ENCODE data around the gene DNAH6. TPM values are rescaled to one million over a fixed set of nuclear protein-coding genes. Genes with fewer than 3 reads are reported as not detected.

DNAH6 gene
- total RNA-seq, 2 donors from 2014 or later = 0.85 TPM; not detected in 1

DNA sequence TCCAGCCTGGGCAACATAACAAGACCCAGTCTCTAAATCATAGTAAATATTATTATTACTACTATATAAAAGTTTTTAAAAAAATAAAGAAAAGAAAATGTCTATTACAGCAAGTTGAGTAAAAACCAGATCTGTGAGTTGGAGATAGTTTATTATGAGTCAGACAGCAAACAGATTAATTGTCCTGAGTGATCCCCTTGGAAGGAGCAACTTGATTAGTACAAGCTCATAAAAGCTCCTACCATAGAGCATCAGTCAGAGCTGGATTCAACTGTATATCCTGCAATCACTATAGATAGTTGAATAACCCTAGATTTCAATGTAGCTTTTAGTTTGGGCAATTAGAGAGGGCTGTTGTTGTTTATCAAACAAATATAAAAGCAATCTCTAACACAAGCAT lies 280.5 kb downstream of the DNAH6 start:
- Histone ChIP-seq H3K4me1 (ENCODE audit: control insufficient read depth in 1 of 2, low read depth in 2 of 2) (no peaks in the 10 kb centered on the region), H3K27me3 (replicated peaks; ENCODE audit: insufficient read depth) (no peaks in the 10 kb centered on the region), H3K4me3 (no peak overlapping the region), H3K27ac (no peak overlapping the region), H3K36me3 (no peaks in the 10 kb centered on the region), H3K9me3 (no peaks in the 10 kb centered on the region)
- ATAC-seq (ENCODE audit: insufficient number of reproducible peaks, low FRiP score, low read depth) (no peak), DNase-seq (ENCODE audit: low spot score) (no peak)
- TF ChIP-seq, protein P1, sequence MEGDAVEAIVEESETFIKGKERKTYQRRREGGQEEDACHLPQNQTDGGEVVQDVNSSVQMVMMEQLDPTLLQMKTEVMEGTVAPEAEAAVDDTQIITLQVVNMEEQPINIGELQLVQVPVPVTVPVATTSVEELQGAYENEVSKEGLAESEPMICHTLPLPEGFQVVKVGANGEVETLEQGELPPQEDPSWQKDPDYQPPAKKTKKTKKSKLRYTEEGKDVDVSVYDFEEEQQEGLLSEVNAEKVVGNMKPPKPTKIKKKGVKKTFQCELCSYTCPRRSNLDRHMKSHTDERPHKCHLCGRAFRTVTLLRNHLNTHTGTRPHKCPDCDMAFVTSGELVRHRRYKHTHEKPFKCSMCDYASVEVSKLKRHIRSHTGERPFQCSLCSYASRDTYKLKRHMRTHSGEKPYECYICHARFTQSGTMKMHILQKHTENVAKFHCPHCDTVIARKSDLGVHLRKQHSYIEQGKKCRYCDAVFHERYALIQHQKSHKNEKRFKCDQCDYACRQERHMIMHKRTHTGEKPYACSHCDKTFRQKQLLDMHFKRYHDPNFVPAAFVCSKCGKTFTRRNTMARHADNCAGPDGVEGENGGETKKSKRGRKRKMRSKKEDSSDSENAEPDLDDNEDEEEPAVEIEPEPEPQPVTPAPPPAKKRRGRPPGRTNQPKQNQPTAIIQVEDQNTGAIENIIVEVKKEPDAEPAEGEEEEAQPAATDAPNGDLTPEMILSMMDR (IDR thresholded peaks at IDR 0.05) = no peak

DNA sequence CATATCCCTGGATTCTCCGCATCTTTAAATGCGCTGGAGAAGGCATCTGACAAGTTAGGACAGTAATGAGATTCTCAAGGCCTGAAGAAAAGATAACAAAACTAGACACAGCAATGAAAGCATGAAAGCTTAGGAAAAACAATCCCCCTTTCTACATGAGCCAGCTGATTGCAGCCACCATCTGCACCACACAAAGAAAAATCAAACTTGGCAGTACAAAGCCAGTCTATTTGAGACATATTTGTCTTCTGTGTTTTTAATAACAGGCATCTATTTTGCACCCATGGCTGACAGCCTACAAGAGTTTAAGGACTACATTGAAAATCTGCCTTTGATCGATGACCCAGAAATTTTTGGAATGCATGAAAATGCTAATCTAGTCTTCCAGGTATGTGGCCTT lies 281.0 kb downstream of the DNAH6 start:
- no peak for ATAC-seq (ENCODE audit: insufficient number of reproducible peaks, low FRiP score, low read depth)
- no peak overlapping the region for H3K27ac ChIP-seq
- no peaks in the 10 kb centered on the region for H3K9me3 ChIP-seq
- no peaks in the 10 kb centered on the region for H3K4me1 ChIP-seq (ENCODE audit: control insufficient read depth in 1 of 2, low read depth in 2 of 2)
- no peak overlapping the region for H3K4me3 ChIP-seq
- no peak for DNase-seq (ENCODE audit: low spot score)
- TF ChIP-seq, protein P1 (IDR thresholded peaks at IDR 0.05) = no peak
- no peaks in the 10 kb centered on the region for H3K36me3 ChIP-seq
- H3K27me3 ChIP-seq (replicated peaks; ENCODE audit: insufficient read depth) = no peaks in the 10 kb centered on the region

- Histone ChIP-seq H3K27me3 (replicated peaks; ENCODE audit: insufficient read depth) (no peaks in the 10 kb centered on the region), H3K9me3 (no peaks in the 10 kb centered on the region), H3K4me1 (ENCODE audit: control insufficient read depth in 1 of 2, low read depth in 2 of 2) (no peaks in the 10 kb centered on the region), H3K27ac (no peak overlapping the region), H3K36me3 (no peaks in the 10 kb centered on the region), H3K4me3 (no peak overlapping the region)
- TF ChIP-seq, protein P1 (IDR thresholded peaks at IDR 0.05) = no peak
- ATAC-seq (ENCODE audit: insufficient number of reproducible peaks, low FRiP score, low read depth) (no peak), DNase-seq (ENCODE audit: low spot score) (no peak)
These were observed 283.5 kb downstream of the DNAH6 start for GRCh38 chr2:84799772-84800171.

DNA sequence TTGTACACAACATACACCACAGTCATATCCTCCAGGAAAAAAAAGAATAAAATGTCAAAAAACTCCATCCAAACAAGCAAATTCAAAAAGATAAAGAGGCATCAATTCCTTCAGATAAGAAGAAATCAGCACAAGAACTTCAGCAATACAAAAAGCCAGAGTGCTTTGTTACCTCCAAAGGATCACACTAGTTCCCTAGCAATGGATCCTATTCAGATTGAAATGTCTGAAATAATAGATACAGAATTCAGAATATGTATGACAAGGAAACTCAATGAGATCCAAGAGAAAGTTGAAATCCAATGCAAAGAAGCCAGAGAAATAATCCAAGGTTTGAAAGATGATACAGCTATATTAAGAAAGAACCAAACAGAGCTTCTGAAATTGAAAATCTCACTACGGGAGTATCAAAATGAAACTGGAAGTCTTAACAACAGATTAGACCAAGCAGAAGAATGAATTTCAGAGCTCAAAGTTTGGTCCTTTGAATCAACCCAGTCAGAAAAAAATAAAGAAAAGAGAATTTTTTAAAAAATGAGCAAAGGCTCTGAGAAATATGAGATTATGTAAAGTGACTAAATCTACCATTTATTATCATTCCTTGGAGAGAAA lies 284.0 kb downstream of the DNAH6 start:
- no peaks in the 10 kb centered on the region for H3K36me3 ChIP-seq
- ATAC-seq (ENCODE audit: insufficient number of reproducible peaks, low FRiP score, low read depth) (no peak), DNase-seq (ENCODE audit: low spot score) (no peak)
- H3K27ac ChIP-seq = no peak overlapping the region
- H3K4me3 ChIP-seq = no peak overlapping the region
- TF ChIP-seq, protein P1 (IDR thresholded peaks at IDR 0.05) = no peak
- H3K9me3 ChIP-seq = no peaks in the 10 kb centered on the region
- no peaks in the 10 kb centered on the region for H3K4me1 ChIP-seq (ENCODE audit: control insufficient read depth in 1 of 2, low read depth in 2 of 2)
- H3K27me3 ChIP-seq (replicated peaks; ENCODE audit: insufficient read depth) = no peaks in the 10 kb centered on the region

DNA sequence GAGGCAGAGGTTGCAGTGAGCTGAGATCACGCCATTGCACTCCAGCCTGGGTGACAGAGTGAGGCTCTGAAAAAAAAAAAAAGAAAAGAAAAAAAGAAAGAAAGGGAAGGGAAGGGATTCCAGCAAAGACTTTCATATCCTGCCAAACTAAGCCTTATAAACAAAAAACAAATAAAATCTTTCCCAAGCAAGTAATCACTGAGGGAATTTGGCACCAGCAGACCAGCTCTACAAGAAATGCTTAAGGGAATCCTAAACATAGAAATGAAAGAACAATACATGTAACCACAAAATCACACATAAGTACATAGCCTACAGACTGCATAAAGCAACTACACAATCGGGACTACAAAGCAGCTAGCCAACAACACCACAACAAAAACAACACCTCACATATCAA lies 285.5 kb downstream of the DNAH6 start:
- TF ChIP-seq, protein P1 (IDR thresholded peaks at IDR 0.05) = no peak
- DNase-seq (ENCODE audit: low spot score) (no peak), ATAC-seq (ENCODE audit: insufficient number of reproducible peaks, low FRiP score, low read depth) (no peak)
- Histone ChIP-seq H3K36me3 (no peaks in the 10 kb centered on the region), H3K9me3 (no peaks in the 10 kb centered on the region), H3K4me3 (no peak overlapping the region), H3K4me1 (ENCODE audit: control insufficient read depth in 1 of 2, low read depth in 2 of 2) (peaks cover 3 to 7% of the 10 kb centered on the region in 2 donors), H3K27ac (no peak overlapping the region), H3K27me3 (replicated peaks; ENCODE audit: insufficient read depth) (no peaks in the 10 kb centered on the region)

Data from thoracic aorta (tissue), 2 donors.